Suprapubic skin (tissue), 3 donors: ENCODE measurements around the gene NMRAL1.

Source experiments
- POLR2AphosphoS5 ChIP-seq, 3 donors: sonication (generic); formaldehyde crosslinking; IDR thresholded peaks; one replicate each; pipeline ENCODE4 v1.6.1; 2017; ENCODE audit warnings: antibody characterized with exemption in 3 of 3
- TF ChIP-seq, protein P1 (sequence below), 2 donors: fragments of 200-600 bp in 1 of 2; fragments of 450-650 bp in 1 of 2; sonication (generic) in 1 of 2; IDR thresholded peaks; one replicate each; pipeline ENCODE4 v1.5.1; 2016 to 2019; ENCODE audit warnings: antibody characterized with exemption in 2 of 2, mild to moderate bottlenecking in 1 of 2, moderate library complexity in 1 of 2

- TF ChIP-seq, protein P1, sequence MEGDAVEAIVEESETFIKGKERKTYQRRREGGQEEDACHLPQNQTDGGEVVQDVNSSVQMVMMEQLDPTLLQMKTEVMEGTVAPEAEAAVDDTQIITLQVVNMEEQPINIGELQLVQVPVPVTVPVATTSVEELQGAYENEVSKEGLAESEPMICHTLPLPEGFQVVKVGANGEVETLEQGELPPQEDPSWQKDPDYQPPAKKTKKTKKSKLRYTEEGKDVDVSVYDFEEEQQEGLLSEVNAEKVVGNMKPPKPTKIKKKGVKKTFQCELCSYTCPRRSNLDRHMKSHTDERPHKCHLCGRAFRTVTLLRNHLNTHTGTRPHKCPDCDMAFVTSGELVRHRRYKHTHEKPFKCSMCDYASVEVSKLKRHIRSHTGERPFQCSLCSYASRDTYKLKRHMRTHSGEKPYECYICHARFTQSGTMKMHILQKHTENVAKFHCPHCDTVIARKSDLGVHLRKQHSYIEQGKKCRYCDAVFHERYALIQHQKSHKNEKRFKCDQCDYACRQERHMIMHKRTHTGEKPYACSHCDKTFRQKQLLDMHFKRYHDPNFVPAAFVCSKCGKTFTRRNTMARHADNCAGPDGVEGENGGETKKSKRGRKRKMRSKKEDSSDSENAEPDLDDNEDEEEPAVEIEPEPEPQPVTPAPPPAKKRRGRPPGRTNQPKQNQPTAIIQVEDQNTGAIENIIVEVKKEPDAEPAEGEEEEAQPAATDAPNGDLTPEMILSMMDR (IDR thresholded peaks at IDR 0.05), result no peak
- no peak for TF ChIP-seq POLR2AphosphoS5 (IDR thresholded peaks at IDR 0.05)
These were observed 47.7 kb upstream of the NMRAL1 start for GRCh38 chr16:4522051-4522581.
